Cortex of kidney (tissue), 1 donor: Measurements from ENCODE around the gene NCOA3.

Source experiments
- DNase-seq: peaks from one replicate; lab custom pipeline; 2025; lab: John Stamatoyannopoulos, UW

The NCOA3 gene

DNA sequence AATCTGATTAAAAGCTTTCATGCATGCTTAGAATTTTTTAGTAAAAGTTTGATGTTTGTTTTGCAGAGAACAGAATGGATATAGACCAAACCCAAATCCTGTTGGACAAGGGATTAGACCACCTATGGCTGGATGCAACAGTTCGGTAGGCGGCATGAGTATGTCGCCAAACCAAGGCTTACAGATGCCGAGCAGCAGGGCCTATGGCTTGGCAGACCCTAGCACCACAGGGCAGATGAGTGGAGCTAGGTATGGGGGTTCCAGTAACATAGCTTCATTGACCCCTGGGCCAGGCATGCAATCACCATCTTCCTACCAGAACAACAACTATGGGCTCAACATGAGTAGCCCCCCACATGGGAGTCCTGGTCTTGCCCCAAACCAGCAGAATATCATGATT lies 133.6 kb downstream of the NCOA3 start:
- DNase-seq: no peak

DNA sequence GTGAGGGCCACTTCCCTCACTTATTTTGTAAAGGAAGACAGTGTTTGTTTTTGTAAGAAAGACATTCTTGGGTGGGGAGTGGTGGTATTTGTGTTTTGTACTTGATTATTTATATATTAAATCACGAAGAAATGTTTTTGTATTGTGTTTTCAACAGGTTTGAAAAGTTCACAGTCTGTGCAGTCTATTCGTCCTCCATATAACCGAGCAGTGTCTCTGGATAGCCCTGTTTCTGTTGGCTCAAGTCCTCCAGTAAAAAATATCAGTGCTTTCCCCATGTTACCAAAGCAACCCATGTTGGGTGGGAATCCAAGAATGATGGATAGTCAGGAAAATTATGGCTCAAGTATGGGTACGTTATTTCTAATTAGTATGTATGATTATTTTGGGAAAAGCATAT lies 137.2 kb downstream of the NCOA3 start:
- no peak for DNase-seq

DNA sequence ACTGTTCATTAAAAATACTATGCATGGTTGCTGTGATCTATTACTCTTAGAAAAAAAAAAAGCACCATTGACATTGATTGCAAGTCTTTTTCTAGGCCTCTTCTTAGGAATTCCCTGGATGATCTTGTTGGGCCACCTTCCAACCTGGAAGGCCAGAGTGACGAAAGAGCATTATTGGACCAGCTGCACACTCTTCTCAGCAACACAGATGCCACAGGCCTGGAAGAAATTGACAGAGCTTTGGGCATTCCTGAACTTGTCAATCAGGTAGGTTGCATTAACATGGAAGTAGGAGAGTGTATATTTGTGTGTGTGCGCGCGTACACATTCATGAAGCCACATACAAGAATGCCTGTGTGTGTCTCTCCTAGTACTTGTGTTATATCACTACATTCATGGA lies 140.4 kb downstream of the NCOA3 start:
- no peak for DNase-seq

DNA sequence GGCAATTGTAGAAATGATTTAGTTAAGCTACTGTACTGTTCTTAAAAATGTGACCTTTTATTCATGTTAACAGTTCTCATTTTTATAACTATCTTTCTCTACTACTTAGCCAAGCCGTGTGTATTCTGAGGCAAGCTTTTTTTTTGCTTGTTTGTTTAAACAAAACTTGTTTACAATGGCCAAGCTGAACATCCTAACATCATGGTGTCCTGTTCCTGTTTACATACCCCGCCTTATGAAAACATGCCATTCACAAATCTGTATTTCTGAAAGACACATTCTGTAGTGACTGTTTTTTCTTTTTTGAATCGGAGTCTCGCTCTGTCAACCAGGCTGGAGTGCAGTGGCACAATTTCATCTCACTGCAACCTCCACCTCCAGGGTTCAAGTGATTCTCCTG lies 140.9 kb downstream of the NCOA3 start:
- no peak for DNase-seq

DNA sequence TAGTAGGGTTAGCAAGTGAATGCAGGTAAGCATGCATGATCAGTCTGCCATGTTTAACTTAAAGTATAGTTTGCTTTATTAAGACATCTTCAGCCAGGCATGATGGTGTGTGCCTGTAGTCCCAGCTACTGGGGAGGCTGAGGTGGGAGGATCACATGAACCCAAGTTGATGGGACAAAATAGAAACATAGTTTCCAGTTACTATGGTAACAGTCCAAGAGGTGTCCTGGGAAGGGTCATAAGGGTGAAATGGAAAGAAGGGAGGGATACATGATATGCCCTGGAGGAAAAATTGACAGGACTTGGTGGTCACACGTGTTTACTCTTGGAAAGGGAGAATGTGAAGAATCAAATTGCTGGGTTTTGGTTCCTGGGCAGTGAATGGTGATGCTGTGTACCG lies 143.9 kb downstream of the NCOA3 start:
- no peak for DNase-seq

DNA sequence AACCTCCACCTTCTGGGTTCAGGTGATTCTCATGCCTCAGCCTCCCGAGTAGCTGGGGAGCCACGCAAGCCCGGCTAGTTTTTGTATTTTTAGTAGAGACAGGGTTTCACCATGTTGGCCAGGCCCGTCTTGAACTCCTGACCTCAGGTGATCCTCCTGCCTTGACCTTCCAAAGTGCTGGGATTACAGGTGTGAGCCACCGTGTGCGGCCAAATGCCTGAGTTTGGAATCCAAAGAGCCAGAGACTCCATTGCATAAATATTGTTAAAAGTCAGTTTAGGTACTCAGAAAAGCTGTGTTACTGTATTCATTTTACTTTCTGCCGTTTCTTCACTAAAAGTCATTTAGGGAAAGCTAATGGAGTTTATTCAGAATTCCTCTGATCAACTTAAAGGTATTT lies 146.3 kb downstream of the NCOA3 start:
- DNase-seq: no peak

DNA sequence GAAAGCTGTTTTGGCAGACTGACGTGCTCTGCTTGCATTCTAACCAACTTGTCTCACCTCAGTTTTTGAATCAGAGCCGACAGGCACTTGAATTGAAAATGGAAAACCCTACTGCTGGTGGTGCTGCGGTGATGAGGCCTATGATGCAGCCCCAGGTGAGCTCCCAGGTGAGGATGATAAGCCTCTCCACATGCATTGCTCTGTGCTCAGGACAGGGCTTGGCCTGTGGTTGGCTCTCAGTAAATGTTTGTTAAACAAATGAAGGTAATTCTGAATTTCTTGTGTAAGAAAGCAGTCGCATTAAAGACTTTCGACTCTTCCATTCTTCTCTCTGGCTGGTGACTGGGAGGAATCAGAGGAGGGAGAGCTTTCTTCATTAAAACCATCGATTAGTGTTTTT lies 147.3 kb downstream of the NCOA3 start:
- DNase-seq: no peak

DNA sequence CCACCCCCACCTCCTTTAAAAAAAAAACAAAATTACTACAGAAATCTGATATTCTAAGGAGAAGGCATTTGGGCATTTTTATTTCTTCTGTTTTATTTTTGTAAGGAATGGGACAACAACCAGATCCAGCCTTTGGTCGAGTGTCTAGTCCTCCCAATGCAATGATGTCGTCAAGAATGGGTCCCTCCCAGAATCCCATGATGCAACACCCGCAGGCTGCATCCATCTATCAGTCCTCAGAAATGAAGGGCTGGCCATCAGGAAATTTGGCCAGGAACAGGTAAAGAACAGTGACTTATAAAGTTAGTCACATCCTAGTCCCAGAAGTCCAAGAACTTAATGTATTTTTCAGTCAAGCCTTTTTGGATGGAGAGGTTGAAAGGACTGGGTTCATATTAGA lies 150.6 kb downstream of the NCOA3 start:
- DNase-seq: no peak

DNA sequence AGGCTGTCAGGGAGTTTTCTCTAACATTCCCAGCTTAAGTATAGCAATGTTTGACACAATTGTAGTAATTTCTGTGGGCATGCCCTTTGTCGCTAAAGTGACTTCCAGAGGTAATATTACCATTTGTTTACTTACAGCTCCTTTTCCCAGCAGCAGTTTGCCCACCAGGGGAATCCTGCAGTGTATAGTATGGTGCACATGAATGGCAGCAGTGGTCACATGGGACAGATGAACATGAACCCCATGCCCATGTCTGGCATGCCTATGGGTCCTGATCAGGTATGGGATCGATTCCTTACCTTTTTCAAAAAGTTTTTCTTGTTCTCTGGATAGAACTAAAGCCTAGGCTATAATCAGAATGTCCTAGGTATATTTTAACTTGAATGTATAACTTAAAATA lies 151.1 kb downstream of the NCOA3 start:
- DNase-seq: no peak

DNA sequence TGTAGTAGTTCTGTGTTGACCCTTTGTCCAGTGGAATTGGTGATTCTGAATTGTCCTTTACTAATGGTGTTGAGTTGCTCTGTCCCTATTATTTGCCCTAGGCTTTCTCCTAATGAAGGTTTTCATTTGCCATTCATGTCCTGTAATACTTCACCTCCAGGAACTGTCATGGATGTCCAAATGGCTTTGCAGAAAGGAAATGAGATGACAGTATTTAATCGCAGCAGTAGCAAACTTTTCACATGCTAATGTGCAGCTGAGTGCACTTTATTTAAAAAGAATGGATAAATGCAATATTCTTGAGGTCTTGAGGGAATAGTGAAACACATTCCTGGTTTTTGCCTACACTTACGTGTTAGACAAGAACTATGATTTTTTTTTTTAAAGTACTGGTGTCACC lies 152.2 kb downstream of the NCOA3 start:
- no peak for DNase-seq

DNA sequence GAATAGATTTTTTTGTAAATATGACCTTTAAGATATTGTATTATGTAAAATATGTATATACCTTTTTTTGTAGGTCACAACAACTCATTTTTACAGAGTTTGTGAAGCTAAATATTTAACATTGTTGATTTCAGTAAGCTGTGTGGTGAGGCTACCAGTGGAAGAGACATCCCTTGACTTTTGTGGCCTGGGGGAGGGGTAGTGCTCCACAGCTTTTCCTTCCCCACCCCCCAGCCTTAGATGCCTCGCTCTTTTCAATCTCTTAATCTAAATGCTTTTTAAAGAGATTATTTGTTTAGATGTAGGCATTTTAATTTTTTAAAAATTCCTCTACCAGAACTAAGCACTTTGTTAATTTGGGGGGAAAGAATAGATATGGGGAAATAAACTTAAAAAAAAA lies 152.7 kb downstream of the NCOA3 start:
- DNase-seq: no peak

DNA sequence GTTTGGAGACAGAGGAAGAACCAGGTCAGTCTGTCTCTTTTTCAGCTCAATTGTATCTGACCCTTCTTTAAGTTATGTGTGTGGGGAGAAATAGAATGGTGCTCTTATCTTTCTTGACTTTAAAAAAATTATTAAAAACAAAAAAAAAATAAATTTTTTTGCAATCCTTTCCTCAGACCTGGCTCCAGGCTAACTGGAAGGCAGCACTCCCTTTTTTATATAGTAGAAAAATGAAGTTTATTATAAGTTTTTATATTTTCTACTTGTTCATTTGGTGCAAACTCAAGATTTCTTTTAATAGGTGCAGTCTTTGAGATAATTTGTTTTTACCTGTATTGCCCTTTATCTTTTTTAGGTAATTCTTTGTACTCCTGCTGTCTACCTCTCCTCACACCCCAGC lies 153.9 kb downstream of the NCOA3 start:
- no peak for DNase-seq

DNA sequence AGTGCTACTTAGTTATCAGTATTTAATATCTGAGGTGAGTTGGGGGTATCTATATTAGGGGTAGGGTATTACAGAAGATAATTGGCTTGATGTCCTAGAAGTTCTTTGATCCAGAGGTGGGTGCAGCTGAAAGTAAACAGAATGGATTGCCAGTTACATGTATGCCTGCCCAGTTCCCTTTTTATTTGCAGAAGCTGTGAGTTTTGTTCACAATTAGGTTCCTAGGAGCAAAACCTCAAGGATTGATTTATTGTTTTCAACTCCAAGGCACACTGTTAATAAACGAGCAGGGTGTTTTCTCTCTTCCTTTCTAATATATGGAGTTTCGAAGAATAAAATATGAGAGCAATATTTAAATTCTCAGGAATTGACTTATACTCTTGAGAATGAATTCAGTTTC lies 154.6 kb downstream of the NCOA3 start:
- no peak for DNase-seq

DNA sequence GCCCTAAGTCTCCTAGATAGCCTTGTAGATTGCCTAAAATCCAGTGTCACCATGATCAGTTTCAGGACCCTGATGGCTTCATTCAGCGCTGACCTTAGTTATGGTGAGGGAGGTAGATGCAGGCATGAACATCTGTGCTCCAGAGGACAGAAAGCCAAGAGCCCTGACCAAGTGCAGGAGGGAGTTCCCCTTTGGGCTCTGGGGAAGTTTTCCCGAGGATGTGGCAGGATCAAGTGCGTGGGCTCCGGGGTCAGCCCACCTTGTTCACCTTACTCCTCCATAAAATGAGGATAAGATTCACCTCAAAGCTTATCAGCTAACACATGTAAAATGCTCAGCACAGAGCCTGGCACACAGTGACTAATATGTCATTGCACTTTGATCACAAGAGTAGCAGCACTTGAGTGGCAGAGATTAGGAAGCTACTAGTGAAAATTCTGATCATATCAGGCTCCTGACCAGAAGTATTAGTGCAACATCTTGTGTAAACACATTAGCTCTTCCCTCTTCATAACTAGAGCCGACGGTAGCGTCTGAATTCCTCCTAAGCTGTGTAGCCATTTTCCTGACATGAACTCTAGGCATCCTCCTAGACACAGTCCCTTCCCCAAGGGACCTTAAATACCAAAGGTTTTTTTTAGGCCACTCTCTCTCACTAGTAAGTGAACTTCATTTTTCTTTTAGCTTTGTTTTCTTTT lies 158.4 kb downstream of the NCOA3 start:
- DNase-seq: no peak

DNA sequence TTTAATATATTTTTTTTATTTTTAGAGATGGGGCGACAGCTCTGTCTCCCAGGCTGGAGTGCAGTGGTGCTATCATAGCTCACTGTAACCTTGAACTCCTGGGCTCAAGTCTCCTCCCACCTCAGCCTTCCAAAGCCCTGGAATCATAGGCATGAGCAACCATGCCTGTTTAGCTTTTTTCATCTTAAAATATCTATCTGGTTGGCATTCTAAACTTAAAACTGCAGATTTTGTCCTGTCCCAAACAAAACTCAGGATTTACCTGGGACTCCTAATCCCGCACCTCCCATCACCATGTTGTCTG lies 158.9 kb downstream of the NCOA3 start:
- DNase-seq: no peak

DNA sequence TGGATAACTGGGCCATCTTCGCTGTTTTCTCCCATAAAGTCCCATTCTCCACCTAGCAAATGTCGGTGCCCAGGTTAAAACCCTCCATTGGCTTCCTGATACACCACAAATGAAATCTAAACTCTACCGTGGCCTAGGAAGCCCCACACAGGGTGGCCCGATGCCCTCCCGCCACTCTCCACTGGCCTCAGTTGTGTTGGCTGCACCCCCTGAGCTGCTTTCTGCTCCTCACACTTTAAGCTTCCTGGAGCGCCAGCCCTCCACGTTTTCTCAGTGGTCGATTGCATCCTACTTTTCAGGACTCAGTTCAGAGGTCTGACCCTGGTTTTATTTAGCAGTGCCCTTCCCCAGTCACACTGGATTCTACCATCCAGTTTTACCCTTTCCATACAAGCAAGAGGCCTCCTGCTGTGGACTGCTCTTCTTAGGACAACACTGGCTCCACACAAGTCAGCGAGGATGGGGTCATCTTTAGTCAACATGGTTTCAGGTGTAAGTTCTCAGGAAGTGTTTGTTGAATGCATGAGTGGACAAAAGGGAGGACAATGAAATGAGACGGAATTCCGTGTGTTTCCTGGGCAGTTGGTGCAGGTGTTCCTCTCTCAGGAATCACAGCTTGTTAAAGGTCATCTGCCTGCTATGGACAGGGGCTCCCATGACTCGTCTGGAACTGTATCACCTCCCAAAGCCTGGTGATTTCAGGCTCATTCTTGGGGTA lies 159.5 kb downstream of the NCOA3 start:
- no peak for DNase-seq

DNA sequence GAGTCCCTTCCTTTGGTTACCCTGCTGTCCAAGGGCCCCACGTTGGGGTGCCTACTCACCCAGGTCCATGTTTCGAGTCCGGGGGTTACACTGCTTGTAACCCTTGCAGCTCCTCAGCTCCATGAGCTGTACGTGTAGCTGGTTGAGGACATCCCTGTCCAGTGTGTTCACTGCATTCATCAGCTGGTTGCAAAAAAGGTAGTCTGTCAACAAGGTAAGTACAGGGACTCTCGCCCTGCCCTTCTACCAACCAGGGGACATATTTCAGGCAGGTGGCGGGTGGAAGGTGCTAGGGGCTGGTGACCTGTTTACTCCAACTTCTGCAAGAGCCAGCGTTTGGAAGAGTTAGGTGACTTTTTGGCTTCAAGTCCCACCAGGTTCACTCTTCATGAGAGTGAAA lies 160.0 kb downstream of the NCOA3 start:
- DNase-seq: no peak

DNA sequence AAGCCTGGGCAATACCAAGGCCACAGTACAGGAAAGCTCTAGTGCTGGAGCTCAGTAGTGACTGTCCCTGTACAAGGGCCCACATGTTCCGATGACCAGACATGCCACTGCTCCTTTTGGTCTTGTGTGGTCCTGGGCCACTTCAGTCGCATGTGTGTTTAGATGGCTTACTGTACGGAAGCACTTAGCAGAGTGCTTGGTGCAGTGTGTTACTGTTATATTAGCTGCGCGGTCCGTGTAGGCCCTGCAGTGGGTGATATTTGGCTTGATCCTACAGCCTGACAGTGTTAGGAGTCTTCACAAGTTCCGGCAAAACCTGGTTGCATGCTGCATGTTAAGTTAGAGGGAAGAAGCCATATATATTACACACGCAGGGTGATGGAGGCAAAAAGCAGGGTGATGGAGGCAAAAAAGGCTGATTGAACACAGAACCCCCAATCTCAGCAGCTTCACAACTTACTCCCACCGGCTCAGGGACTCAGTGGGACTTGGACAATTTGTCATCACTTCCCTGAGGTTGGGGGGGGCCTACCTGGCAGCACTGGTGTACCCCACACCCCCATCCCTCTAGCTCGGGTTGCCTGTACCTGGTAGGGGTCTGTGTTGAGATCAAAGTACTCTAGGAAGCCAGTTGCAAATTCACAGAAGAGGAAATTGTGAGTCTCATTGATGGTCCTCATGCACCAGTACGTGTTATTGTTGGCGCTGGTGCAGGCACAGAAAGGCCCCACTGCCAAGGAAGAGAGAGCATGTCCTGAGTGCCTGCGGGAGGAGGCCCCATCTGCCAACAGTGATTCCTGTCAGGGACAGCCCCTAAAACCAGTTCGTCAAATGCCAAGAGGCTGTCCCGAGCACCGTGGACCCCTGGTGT lies 161.0 kb downstream of the NCOA3 start:
- DNase-seq: no peak

DNA sequence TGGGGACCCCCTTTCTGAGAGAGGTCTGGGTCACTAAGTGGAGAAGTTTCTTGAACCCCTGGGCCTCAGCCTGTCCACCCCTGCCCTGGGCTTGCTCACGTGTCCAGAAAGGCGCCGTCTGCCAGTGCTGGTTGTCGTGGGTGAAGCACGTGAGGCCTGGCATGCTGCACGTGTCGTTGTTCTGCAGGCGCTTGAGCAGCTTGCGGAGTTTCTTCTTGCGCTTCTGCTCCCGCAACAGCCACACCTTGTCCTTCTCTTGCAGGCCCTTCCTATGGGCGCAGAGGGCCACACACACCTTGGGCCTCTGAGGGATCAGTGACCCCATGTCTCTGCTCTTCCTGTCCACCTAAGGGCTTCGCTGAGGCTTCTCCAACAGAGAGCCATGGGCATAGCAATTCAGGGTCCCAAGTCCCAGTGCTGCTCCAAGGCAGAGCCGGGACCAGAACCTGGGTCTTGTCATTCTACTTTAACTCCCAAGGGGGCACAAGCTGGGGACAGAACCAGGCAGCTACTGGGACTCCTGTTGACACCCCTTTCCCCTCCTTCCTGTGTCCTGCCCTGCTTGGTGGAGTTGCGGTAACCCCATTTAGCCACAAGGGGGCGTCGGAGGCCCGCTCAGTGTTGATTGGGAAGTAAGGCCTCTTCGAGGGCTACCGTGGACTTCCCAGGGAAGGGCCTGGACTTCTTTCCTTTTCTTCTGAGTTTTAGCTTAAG lies 161.8 kb downstream of the NCOA3 start:
- DNase-seq: no peak

DNA sequence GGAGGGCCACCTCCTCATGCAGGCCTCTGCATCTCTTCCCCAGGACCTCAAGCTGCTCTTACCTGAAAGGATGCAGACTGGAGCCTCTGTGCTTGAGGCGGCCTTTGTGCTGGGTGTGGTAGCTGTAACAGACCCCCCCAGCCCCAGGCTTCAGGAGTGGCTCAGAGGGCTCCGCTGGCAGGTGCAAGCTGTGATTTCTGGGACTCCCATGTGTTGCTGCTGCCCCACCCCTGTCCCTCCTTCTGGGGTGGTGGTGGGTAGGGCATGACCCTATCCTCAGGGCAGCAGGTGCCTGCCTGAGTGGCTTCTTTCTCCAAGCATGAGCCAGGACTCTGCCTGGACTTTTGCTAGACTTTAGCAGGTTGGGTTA lies 162.4 kb downstream of the NCOA3 start:
- DNase-seq: no peak

DNA sequence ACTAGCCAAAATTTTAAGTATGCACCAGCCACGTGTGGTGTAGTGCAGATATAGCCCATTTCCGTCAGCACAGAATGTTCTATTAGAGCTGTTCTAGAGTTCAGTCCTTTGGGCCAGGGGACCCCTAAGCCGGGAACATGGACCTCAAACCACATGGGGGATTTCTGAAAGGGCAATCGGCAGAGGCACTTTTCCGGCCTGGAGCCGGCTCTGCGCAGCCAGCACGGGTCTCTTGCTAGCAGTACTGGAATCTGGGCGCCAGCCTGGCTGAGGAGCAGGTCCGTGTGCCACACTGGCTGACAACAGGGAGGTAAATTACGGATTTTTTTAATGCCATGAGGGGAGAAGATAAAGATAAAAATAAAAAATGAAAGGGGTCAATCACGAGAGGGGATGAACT lies 163.1 kb downstream of the NCOA3 start:
- DNase-seq: no peak

DNA sequence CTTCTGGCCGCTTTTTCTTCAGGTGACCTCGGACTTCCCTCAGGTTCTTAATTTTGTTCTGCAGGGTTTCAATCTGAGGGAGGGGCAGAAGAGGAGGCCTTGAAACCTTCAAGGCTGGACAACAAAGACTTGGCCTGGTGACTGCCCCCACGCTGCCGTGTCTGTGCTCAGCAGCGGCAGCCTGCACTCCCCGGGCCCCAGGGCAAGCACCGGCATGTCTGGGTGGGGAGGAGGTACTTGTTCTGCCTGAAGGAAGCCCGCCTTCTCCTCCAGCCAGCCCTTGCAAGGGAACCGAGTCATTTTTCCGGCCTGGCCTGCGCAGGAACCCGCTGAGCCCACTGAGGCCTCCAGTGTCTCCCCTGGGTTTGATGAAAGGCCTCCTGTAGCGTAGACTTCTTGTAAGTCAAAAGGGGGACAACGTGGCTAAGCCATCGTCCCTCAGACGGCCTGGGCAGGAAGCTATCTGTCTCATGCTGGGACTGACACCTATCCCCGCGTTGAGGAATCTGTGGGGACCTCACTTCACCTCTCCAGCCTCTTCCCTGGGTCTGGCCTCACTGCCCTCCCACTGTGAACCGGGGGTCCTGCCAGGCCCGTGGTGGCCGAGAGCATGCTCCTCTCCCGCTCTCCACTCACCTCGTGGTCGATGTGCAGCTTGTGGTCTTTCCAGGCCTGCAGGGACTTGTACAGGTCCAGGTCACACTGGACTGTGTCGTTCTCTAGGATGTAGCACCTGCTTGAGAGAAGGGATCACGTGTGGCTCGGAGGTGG lies 163.7 kb downstream of the NCOA3 start:
- no peak for DNase-seq
